GM23338 (cell line): ENCODE measurements around the gene FAM53B. TPM values are rescaled to one million over a fixed set of nuclear protein-coding genes. Genes with fewer than 3 reads are reported as not detected.

Source experiments
- ATAC-seq: fragments of 200-7000 bp; cut with Tn5 transposase; 3 replicates; pipeline ENCODE4 v1.9.1; 2020
- DNase-seq: peaks from one replicate; pipeline ENCODE4 v3.0.0-alpha.2; 2015; ENCODE audit warnings: low spot score
- H2AFZ ChIP-seq: fragments of 200-600 bp; sonication (generic); 2 replicates; pipeline ENCODE4 v1.8.0; 2016; ENCODE audit warnings: antibody characterized with exemption, mild to moderate bottlenecking, moderate library complexity
- H3F3A ChIP-seq: fragments of 200-600 bp; sonication (generic); replicated peaks from 2 replicates; pipeline ENCODE4 v1.8.0; 2017; ENCODE audit warnings: antibody characterized with exemption, mixed run types, low read depth
- H3K27ac ChIP-seq: fragments of 200-600 bp; sonication (generic); 2 replicates; pipeline ENCODE4 v1.6.1; 2016; ENCODE audit warnings: low read depth
- H3K27me3 ChIP-seq: fragments of 200-600 bp; sonication (generic); 2 replicates; pipeline ENCODE4 v1.8.0; 2016; ENCODE audit warnings: mild to moderate bottlenecking, mixed run types, moderate library complexity; ENCODE audit not compliant: insufficient read depth
- H3K36me3 ChIP-seq: fragments of 200-600 bp; sonication (generic); 2 replicates; pipeline ENCODE4 v1.8.0; 2016; ENCODE audit warnings: mild to moderate bottlenecking; ENCODE audit not compliant: insufficient read depth
- H3K4me1 ChIP-seq: fragments of 200-600 bp; sonication (generic); 2 replicates; pipeline ENCODE4 v1.8.0; 2016; ENCODE audit warnings: mild to moderate bottlenecking, moderate library complexity; ENCODE audit not compliant: insufficient read depth
- H3K4me2 ChIP-seq: fragments of 200-600 bp; sonication (generic); 2 replicates; pipeline ENCODE4 v1.7.1; 2017; ENCODE audit warnings: mixed run types
- H3K4me3 ChIP-seq: fragments of 200-600 bp; sonication (generic); 2 replicates; pipeline ENCODE4 v1.6.1; 2016; ENCODE audit warnings: mixed run types
- H3K79me2 ChIP-seq: fragments of 200-600 bp; sonication (generic); replicated peaks from 2 replicates; pipeline ENCODE4 v1.8.0; 2017; ENCODE audit warnings: mild to moderate bottlenecking; ENCODE audit not compliant: insufficient read depth
- H3K9me2 ChIP-seq: fragments of 200-600 bp; sonication (generic); 2 replicates; pipeline ENCODE4 v1.8.0; 2017; ENCODE audit not compliant: insufficient read depth
- H4K20me1 ChIP-seq: fragments of 200-600 bp; sonication (generic); replicated peaks from 2 replicates; pipeline ENCODE4 v1.8.0; 2017; ENCODE audit warnings: mild to moderate bottlenecking; ENCODE audit not compliant: insufficient read depth
- H3K27ac Mint-ChIP-seq: 2 replicates; pipeline ENCODE4 v1.8.0; 2020; ENCODE audit warnings: inconsistent platforms, mild to moderate bottlenecking, moderate library complexity, mixed read lengths
- H3K27me3 Mint-ChIP-seq: 3 replicates; pipeline ENCODE4 v1.8.0; 2022; ENCODE audit warnings: low read depth, mild to moderate bottlenecking, moderate library complexity, mixed read lengths, inconsistent platforms; ENCODE audit not compliant: insufficient read depth, poor library complexity
- H3K36me3 Mint-ChIP-seq: 3 replicates; pipeline ENCODE4 v1.8.0; 2021; ENCODE audit warnings: low read depth, mild to moderate bottlenecking, inconsistent platforms, moderate library complexity, mixed read lengths
- H3K4me1 Mint-ChIP-seq: 3 replicates; pipeline ENCODE4 v1.8.0; 2020; ENCODE audit warnings: mild to moderate bottlenecking, inconsistent platforms, mixed read lengths
- H3K4me3 Mint-ChIP-seq: 3 replicates; pipeline ENCODE4 v1.8.0; 2021; ENCODE audit warnings: moderate library complexity, mild to moderate bottlenecking, inconsistent platforms, mixed read lengths
- H3K9me3 Mint-ChIP-seq: 3 replicates; pipeline ENCODE4 v1.8.0; 2020; ENCODE audit warnings: moderate library complexity, mild to moderate bottlenecking, inconsistent platforms, mixed read lengths
- EZH2phosphoT487 ChIP-seq: fragments of 200-600 bp; sonication (generic); IDR thresholded peaks from one replicate; pipeline ENCODE4 v1.8.1; 2018; ENCODE audit warnings: antibody characterized with exemption; ENCODE audit not compliant: unreplicated experiment
- REST ChIP-seq: IDR thresholded peaks from one replicate; pipeline ENCODE4 v1.6.1; 2018; ENCODE audit warnings: antibody characterized with exemption; ENCODE audit not compliant: unreplicated experiment
- STAT1 ChIP-seq: IDR thresholded peaks from one replicate; pipeline ENCODE4 v1.6.1; 2016; ENCODE audit warnings: antibody characterized with exemption; ENCODE audit not compliant: unreplicated experiment
- ZNF114 ChIP-seq: fragments of 250-450 bp; sonication (Bioruptor Pico); IDR thresholded peaks from 2 replicates; pipeline ENCODE4 v1.5.0; 2020; ENCODE audit warnings: mild to moderate bottlenecking, moderate library complexity
- ZNF331 ChIP-seq: fragments of 250-450 bp; sonication (Bioruptor Pico); IDR thresholded peaks from 2 replicates; pipeline ENCODE4 v1.5.0; 2020; ENCODE audit warnings: low read depth, mild to moderate bottlenecking, moderate library complexity
- ZNF462 ChIP-seq: fragments of 250-450 bp; sonication (Bioruptor Pico); IDR thresholded peaks from 2 replicates; pipeline ENCODE4 v1.5.0; 2020; ENCODE audit warnings: mild to moderate bottlenecking, moderate library complexity
- polyA plus RNA-seq: library from polyadenylated mRNA; unstranded; fragments of >200 nt; fragmentation: Nextera tagmentation; extraction: Ambion mirVana; gene quantifications from 2 replicates; pipeline ENCODE4 v1.2.1, GENCODE V29; 2016
- total RNA-seq: library from RNA; depleted of rRNA; stranded (reverse); fragments of >200 nt; shearing (Covaris generic); gene quantifications from 2 replicates; pipeline ENCODE4 v1.2.3, GENCODE V29; 2014

The FAM53B gene
- total and polyA plus RNA-seq, 2 experiments from 2014 or later: 3.0 to 20.3 TPM

DNA sequence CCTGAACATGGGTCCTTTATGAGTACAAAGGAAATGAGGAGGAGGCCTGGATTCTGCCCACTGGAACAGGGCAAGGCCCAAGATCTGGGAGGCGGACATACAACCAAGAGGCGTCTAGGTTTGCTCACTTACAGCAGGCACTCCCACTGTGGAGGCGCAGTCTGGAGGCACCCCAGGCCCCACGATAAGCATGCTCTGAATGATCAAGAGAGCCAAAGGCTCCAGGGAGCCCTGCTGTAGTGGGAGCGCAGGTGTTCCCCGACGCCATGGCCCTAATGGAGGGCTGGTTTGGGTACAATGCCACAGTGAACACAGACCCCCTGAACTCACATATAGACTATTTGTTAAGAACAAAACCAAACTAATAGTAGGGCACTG lies 88.1 kb downstream of the FAM53B start:
- ATAC-seq (no peak), DNase-seq (no peak)
- Histone ChIP-seq H3K9me2 (no peaks in the 10 kb centered on the region), H3K4me1 (peaks cover 2% of the 10 kb centered on the region), H3K4me2 (no peak overlapping the region), H4K20me1 (no peaks in the 10 kb centered on the region), H2AFZ (no peak overlapping the region), H3K36me3 (no peaks in the 10 kb centered on the region), H3K4me3 (no peak overlapping the region), H3K79me2 (no peaks in the 10 kb centered on the region), H3K27me3 (no peaks in the 10 kb centered on the region), H3K27ac (no peak overlapping the region), H3F3A (no peaks in the 10 kb centered on the region)
- TF ChIP-seq ZNF462 (CRISPR knock-in tag) (no peak), REST (no peak), ZNF114 (CRISPR knock-in tag) (no peak), ZNF331 (CRISPR knock-in tag) (no peak), EZH2phosphoT487 (no peak), STAT1 (no peak)
- peaks cover 20% of the 10 kb centered on the region for H3K4me1 Mint-ChIP-seq
- no peaks in the 10 kb centered on the region; the same call in 2 of the 3 replicates for H3K9me3 Mint-ChIP-seq
- no peak overlapping the region for H3K4me3 Mint-ChIP-seq
- H3K36me3 Mint-ChIP-seq: no peaks in the 10 kb centered on the region
- no peak overlapping the region for H3K27ac Mint-ChIP-seq
- no peaks in the 10 kb centered on the region for H3K27me3 Mint-ChIP-seq
